Brain microvascular endothelial cell (primary cell): Measurements from ENCODE around the gene PTGS1.

Experiments
- DNase-seq: peaks from one replicate; pipeline ENCODE4 v3.0.0-alpha.2; 2020
- H3K27ac ChIP-seq: fragments of 250-450 bp; sonication (Bioruptor Pico); 2 replicates; pipeline ENCODE4 v1.5.1; 2020; ENCODE audit warnings: mild to moderate bottlenecking, moderate library complexity
- H3K27me3 ChIP-seq: fragments of 250-450 bp; sonication (Bioruptor Pico); replicated peaks from 2 replicates; pipeline ENCODE4 v1.5.1; 2020; ENCODE audit warnings: mild to moderate bottlenecking
- H3K36me3 ChIP-seq: fragments of 250-450 bp; sonication (Bioruptor Pico); replicated peaks from 2 replicates; pipeline ENCODE4 v1.5.1; 2020; ENCODE audit warnings: mild to moderate bottlenecking
- H3K4me3 ChIP-seq: 2 replicates; pipeline ENCODE4 v1.5.1; 2011; ENCODE audit warnings: low read depth, mild to moderate bottlenecking, control low read depth, low read length, moderate library complexity
- CTCF ChIP-seq: IDR thresholded peaks from 2 replicates; pipeline ENCODE4 v1.5.1; 2011; ENCODE audit warnings: low read depth, mild to moderate bottlenecking, moderate library complexity, low read length, control low read depth, inconsistent platforms; ENCODE audit errors: missing control alignments
- in situ Hi-C: cut with HindIII; loops from 2 replicates; pipeline ENCODE4 v1.10.0; 2017; ENCODE audit warnings: low sequenced_read_pairs, low pct_ligation_motif_present

PTGS1 gene

DNA sequence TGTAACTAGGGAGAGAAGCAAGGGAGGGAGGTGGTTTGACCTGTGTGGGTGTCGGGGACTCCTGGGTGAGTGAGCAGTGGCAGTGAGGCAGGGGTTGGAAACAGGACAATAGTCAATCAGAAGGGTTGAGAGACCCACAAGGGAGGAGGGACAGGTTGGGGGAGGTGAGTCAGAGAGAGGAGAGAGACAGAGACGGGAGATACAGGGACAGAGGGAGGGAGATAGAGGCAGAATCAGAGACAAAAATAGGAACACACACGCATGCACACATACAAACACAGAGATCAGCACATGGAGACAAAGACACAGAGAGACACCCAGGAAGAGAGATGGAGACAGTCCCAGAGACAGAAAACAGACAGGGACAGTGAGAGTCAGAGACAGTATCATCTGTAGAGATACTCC, 39.3 kb upstream of the PTGS1 start:
- in situ Hi-C loops, result no loop called here
- H3K4me3 ChIP-seq, result no peak overlapping the region
- no peaks in the 10 kb centered on the region for H3K27me3 ChIP-seq
- no peak for TF ChIP-seq CTCF
- no peak for DNase-seq
- no peak overlapping the region for H3K27ac ChIP-seq
- H3K36me3 ChIP-seq, result no peaks in the 10 kb centered on the region

GRCh38 chr9:122332083-122332482, 38.7 kb upstream of the PTGS1 start:
- Histone ChIP-seq H3K36me3 (no peaks in the 10 kb centered on the region), H3K27ac (no peak overlapping the region), H3K4me3 (no peak overlapping the region), H3K27me3 (peaks cover 3% of the 10 kb centered on the region)
- no peak for DNase-seq
- no peak for TF ChIP-seq CTCF
- in situ Hi-C loops, result no loop called here

- Histone ChIP-seq H3K27me3 (peaks cover 3% of the 10 kb centered on the region), H3K36me3 (no peaks in the 10 kb centered on the region), H3K27ac (no peak overlapping the region), H3K4me3 (no peak overlapping the region)
- no peak for TF ChIP-seq CTCF
- DNase-seq, result no peak
- in situ Hi-C loops, result no loop called here
These were observed 38.2 kb upstream of the PTGS1 start for GRCh38 chr9:122332644-122333043.

DNA sequence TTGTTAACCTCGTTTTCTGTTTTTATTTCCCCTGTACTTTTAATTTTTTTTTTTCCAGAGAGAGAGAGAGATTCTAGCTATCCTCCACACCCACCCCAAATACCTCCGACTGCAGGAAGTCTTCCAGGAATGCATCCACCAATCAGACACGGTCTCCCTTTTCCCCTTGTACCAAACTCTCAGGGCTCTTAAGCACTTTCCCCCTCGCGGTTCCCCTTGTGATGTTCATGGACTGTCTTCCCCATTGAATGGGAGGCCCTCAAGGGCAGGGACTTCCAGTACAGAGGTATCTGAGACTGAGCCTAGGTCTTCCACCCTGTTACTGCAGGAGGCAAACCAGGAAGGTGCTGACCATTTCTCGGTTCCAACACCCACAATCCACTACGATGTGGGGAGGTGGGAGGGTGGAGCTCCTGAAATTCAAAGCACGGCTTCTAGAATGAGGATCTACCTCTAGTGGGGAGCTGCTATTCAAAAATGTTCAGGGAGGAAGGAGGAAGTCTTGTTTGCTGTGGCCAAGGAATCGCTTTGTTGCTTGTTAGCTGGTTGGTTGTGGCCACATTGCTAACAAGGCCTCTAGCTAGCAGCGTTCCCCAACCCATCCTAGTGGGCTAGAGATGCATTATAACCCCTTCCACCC, 37.5 kb upstream of the PTGS1 start:
- H3K4me3 ChIP-seq, result no peak overlapping the region
- no peak for DNase-seq
- no peak overlapping the region for H3K27ac ChIP-seq
- H3K27me3 ChIP-seq, result peaks cover 3% of the 10 kb centered on the region
- no peaks in the 10 kb centered on the region for H3K36me3 ChIP-seq
- in situ Hi-C loops, result no loop called here
- TF ChIP-seq CTCF, result no peak

DNA sequence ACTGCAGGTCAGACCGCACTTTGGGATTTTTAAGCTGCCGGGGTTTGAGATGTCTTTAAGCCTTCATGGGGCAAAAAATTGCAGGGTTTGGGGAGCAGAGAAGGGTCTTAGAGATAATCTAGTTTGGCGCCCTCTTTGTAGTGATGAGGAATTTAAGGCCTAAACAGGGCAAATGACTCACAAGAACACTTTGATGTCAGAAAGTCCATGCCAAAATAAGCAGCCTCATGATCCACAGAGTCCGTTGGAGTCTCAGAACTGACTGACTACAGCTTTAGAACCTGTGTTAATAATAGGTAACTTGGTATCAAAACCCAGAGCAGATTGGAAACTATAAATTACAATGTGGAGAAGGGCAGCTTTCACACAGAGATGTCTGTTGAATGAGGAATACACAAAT, 35.9 kb upstream of the PTGS1 start:
- no peak overlapping the region for H3K4me3 ChIP-seq
- H3K27me3 ChIP-seq, result peaks cover 10% of the 10 kb centered on the region
- H3K36me3 ChIP-seq, result no peaks in the 10 kb centered on the region
- in situ Hi-C loops, result no loop called here
- no peak for DNase-seq
- TF ChIP-seq CTCF, result no peak
- no peak overlapping the region for H3K27ac ChIP-seq

GRCh38 chr9:122336189-122336588, 34.6 kb upstream of the PTGS1 start:
- Histone ChIP-seq H3K27me3 (peaks cover 10% of the 10 kb centered on the region), H3K4me3 (no peak overlapping the region), H3K36me3 (no peaks in the 10 kb centered on the region), H3K27ac (no peak overlapping the region)
- no peak for TF ChIP-seq CTCF
- no peak for DNase-seq
- in situ Hi-C loops, result no loop called here
